AG08396 (cell line): ENCODE measurements around the gene SLC35F1.

Experiments used
- DNase-seq: peaks from one replicate; pipeline ENCODE4 v3.0.0; 2012; ENCODE audit warnings: low spot score, mixed read lengths

The SLC35F1 gene

GRCh38 chr6:118313762-118314161 is 406.7 kb downstream of the SLC35F1 start:
- no peak for DNase-seq

GRCh38 chr6:118316796-118317384 is 409.8 kb downstream of the SLC35F1 start:
- no peak for DNase-seq

- DNase-seq = no peak
These were observed 410.8 kb downstream of the SLC35F1 start for GRCh38 chr6:118317581-118318563.

- DNase-seq = no peak
These were observed 411.6 kb downstream of the SLC35F1 start for GRCh38 chr6:118318648-118319047.

GRCh38 chr6:118319416-118319815 is 412.4 kb downstream of the SLC35F1 start:
- no peak for DNase-seq

- no peak for DNase-seq
These were observed 413.0 kb downstream of the SLC35F1 start for GRCh38 chr6:118319894-118320649.

GRCh38 chr6:118320652-118321051 is 413.6 kb downstream of the SLC35F1 start:
- no peak for DNase-seq

GRCh38 chr6:118324116-118324515 is 417.1 kb downstream of the SLC35F1 start:
- no peak for DNase-seq

DNA sequence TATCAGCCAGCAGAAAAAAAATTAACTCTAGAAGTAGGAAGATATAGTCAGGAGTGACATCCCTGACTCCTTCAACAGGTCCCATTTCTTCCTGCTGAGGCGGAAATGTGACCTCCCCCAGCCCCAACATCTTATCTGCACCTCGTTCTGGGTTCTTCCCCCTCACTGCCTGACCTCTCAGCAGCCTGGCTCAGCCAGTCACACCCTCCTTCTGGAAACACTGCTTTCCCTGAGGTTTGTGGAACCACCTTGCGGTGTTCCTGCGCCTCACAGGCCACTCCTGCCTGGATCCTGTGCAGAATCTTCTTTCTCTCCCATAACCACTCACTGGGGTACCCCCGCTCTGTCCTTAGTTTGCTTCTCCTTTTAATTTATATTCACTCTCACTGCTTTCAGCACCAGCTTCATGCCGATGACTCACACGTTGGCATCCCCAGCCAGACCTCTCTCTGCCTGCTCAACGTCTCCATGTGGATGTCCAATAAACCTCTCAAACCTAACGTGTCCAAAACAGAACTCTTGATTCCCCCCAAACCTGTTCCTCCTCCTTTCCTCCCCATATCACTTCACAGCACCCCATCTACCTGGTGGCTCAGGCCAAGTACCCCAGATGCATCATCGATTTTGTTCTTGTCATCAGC is 418.3 kb downstream of the SLC35F1 start:
- DNase-seq = peak; percentile 24

DNA sequence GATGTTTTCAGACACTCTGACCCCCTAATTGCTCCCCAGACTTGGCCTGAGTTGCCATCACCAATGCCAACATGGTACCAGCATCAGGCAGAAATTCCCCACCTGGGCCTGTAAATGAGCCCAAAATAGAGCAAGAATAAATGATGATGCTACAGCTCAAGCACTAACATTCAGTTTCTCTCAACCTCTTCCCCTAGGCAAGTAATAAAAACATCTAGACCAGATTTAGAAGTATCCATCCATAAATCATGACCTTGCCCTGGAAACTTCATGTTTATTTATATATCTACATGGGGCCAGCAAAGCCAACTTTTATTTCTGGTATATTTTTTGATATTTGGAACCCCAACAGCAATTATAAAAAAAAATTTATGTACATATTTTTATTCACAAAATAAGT is 419.6 kb downstream of the SLC35F1 start:
- DNase-seq = no peak

- DNase-seq = no peak
These were observed 420.2 kb downstream of the SLC35F1 start for GRCh38 chr6:118327237-118327636.

DNA sequence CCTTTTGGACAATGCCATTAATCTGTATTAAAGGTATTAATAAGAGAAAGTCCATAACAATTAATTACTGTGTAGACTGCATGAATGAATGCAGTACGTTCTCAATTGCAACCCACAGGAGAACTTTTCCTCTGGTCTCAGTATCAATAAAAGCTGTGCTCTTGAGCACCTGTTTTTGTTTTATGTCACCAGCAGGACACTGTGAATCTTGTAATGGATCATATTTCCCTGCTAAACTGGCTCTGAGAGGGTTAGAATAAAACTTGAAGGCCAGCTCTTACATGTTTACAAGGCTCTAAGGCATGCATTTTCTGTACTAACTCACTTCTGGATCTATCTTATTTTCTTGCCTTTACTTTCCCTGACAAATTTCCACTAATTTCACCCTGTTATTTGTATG is 426.7 kb downstream of the SLC35F1 start:
- no peak for DNase-seq

- DNase-seq = no peak
These were observed 427.6 kb downstream of the SLC35F1 start for GRCh38 chr6:118334634-118335033.

- no peak for DNase-seq
These were observed 428.3 kb downstream of the SLC35F1 start for GRCh38 chr6:118335325-118335816.

DNA sequence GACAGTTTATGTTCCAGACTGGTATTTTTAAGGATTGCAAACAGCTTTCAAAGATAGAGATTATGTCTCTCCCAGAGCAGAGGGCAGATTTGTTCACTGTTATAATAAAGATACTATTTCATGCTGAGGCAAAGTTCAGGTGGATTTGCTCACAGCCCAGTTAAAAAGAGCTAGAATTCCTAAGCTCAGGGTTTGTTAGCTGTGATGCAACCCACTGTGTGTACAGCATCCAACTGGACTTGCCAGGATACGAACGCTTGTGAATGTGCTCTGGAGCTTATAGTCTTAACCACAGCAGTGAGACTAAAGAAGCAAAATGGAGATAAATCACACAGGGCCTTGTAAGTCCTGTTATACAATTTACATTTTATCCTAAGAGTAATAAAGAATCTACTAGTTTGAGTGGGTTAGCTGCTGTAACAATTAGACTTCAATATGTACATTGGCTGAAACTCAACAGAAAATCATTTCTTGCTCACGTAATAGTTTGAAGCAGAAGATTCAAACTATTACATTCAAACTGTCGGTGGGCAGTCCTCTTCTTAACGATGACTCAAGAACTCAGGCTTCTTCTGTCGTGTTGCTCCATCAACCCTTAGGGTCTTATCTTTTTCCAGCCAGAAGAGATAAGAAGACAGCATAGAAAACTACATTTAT is 437.1 kb downstream of the SLC35F1 start:
- no peak for DNase-seq

DNA sequence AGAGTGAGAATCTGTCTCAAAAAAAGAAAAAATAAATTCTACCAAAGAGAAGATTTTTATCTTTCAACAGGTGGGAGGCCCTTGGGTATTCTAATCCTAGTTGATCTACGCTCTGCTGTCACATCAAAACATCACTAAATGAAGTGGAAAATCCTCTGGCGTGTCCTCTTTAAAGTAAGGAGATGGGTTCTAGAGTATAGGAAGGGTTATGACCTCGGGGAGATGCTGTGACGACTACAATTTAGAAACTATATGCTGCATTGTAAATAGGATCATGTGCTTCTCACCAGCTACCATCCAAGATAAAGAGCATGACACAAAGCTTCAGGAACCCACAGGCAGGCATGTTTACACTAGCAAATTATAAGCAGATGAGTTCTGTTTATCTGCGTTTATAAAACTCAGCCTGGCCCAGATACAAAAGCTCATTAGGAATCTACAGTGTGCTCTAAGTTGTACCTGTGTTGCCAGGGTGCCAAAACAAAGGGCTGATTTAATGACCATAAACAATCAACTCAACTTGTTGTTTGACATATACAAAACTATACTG is 443.9 kb downstream of the SLC35F1 start:
- peak; percentile 48 for DNase-seq

- no peak for DNase-seq
These were observed 446.5 kb downstream of the SLC35F1 start for GRCh38 chr6:118353564-118353963.

DNA sequence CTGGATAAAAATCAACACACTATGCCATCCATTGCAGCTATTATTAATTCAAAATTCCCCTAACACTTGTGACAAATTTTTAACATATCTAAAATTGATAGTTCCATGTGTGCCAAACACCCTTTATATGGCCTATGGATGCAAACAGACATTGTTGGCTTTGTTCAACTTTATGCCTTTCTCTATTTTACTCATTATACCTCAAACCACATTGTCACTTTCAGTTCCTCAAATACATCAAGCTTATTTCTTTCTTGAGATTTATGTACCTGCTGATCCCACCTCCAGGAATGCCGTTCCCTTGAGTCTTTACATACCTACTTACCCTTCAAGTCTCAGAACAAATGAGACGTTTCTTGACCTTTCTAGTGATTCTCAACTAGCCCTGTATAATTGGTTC is 447.6 kb downstream of the SLC35F1 start:
- no peak for DNase-seq

GRCh38 chr6:118356054-118356453 is 449.0 kb downstream of the SLC35F1 start:
- no peak for DNase-seq

- DNase-seq = no peak
These were observed 449.6 kb downstream of the SLC35F1 start for GRCh38 chr6:118356686-118357085.
